Measurements from ENCODE around the gene USP46.

The USP46 gene, protein sequence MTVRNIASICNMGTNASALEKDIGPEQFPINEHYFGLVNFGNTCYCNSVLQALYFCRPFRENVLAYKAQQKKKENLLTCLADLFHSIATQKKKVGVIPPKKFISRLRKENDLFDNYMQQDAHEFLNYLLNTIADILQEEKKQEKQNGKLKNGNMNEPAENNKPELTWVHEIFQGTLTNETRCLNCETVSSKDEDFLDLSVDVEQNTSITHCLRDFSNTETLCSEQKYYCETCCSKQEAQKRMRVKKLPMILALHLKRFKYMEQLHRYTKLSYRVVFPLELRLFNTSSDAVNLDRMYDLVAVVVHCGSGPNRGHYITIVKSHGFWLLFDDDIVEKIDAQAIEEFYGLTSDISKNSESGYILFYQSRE
- total RNA-seq, result 27.8 reads per million, percentile 54 among the genes with 10 or more reads in this experiment

DNA sequence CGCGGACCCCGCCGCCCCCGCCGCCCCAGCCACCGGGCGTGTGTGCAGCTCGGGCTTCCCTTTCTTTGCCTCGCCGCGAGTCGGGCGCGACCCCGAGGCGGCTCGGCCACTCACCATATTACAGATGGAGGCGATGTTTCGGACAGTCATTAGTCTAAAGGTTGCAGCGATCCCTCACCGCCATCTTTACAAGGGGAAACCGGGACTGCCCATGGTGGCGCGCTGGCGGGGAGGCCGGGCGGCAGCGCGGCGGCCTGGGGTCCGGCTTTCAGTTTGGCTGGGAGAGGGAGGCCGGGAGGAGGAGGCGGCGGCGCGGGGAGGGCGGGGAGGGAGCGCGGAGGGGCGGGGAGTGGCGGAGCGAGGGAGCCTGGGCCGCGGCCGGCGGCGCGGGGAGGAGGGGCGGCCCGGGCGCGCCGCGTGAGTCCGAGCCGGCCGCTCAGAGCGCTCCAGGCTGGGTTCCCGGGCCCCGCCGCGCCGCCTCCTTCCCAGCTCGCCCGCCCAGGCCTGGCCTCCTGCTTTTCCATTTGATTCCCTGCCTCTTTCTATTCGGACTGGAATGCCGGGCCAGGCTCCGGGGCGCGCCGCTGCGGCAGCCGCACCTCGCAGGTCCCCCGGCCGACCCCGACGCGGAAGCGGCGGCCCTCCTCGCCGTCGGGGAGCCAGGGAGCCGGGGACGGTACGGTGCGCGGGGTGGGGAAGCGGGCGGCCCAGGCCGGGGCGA is at the start of gene USP46:
Gene USP46, minus strand, starts transcription at position 301 of the 721 bp plus-strand sequence. Its CDS starts 151 bp downstream, at position 150.
- peak; percentile 18 for DNase-seq

DNA sequence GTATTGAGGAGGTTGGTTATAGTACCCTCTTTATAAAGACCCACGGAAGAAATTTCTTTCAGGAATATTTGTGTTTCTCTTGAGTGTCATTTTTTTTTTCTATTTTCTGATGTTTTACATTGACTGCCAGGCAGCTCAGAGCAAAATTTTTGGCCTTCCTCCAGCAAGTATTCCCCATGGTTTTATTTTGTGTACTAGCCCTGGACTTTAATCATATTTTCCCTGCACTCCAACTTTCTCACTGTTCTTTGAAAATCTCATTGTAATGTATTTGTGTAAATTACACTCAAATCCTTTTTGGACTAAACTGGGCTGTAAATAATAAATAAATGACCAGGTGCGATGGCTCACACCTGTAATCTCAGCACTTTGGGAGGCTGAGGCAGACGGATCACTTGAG is 45.6 kb upstream of the USP46 start:
- no peak for DNase-seq

DNA sequence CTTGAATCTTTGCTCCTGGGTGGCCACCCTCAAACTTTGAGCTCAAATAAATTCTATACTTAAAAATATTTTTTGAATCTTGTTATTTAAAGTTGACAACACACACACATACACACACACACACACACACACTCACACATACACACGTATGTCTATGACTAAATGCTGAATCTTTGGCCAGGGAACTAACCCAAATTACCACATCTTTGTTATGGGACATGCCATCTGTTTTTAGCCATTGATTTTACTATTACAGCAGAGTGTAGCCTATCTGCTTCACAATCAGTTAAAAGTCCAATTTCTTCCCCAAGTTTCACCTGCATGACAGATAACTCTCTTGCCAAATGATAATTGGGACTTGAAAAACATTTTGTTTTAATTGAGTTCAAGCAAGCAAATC is 45.0 kb upstream of the USP46 start:
- no peak for DNase-seq

DNA sequence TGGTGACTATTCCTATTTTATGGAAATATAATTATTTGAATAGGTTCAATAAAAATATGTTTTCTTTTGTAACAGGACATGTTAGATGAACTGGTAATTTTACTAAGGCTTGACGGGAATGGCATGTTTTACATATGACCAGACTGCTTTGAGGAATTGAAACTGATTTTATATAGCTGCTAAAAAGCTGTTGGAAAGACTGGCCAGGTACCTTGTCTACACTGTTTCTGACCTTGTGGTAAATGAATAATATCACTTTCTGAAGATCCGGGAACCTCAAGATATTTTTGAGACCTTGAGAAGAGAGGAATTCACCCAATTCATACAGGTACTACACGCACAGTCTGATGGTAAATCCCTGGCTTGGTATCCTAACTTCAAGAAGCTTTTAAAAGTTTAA is 42.1 kb upstream of the USP46 start:
- DNase-seq, result no peak

DNA sequence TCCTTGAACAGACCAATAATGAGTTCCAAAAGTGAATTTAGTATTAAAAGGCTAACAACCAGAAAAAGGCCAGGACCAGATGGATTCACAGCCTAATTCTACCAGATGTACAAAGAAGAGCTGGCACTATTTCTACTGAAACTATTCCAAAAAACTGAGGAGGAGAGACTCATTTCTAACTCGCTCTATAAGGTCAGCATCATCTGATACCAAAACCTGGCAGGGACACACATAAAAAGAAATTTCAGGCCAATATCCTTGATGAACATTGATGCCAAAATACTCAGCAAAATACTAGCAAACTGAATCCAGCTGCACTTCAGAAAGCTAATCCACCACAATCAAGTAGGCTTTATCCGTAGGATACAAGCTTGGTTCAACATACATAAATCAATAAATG is 35.8 kb upstream of the USP46 start:
- DNase-seq, result no peak

DNA sequence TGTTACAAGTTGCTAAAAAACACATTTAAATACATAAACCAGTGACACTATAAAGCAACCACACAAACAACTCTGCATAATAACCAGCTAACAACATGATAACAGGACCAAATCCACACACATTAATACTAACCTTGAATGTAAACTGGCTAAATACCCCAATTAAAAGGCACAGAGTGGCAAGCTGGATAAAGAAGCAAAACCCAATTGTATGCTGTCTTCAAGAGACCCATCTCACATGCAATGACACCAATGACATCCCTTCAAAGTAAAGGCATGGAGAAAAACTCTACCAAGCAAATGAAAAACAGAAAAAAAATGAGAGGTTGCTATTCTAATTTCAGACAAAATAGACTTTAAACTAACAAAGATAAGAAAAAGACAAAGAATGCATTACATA is 34.4 kb upstream of the USP46 start:
- DNase-seq, result no peak

DNA sequence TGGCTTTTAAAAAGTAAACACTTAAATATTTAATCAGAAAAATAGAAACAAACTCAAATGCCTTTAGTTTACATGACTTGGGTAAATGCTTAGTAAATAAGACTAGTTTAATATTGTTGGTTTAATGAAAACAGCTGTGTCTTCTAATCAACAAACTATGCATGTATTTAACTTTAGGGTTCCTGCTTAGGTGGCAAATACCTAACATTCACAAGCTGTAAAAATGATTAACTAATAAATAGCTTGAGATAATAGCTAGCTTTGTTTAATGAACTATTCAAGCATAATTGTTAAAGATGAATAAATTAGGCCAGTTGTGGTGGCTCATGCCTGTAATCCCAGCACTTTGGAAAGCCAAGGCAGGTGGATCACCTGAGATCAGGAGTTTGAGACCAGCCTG is 30.0 kb upstream of the USP46 start:
- no peak for DNase-seq

DNA sequence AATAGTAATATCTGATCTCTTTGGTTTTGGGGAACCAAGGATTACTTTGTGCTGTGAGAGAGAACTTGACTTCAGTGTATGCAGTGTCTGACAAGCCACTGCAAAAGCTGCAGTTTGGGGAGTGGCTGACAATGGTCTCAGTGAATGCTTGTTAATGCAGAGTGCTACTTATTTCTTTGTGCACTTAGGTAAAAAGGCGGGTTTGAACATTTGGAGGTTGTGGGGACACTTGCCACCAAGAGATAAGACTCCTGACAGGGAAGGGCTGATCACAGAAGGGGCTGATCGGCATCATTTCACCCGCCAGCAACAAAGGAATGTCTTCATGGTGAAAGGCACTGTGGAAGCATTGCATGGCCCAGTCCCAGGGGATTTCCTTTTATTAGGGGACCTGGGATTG is 28.6 kb upstream of the USP46 start:
- no peak for DNase-seq

DNA sequence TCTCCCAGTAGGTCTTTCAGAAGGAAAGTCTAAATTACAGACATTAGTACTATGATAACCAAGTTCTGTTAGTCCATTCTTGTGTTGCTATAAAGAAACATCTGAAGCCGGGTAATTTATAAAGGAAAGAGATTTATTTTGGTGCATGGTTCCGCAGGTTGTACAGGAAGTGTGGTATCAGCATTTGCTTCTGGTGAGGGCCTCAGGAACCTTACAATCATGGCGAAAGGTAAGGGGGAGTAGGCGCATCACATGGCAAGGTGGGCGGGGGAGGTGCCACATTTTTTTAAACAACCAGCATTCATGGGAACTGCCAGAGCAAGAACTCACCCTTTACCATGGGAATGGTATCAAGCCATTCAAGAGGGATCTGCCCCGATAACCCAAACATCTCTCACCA is 26.2 kb upstream of the USP46 start:
- no peak for DNase-seq

DNA sequence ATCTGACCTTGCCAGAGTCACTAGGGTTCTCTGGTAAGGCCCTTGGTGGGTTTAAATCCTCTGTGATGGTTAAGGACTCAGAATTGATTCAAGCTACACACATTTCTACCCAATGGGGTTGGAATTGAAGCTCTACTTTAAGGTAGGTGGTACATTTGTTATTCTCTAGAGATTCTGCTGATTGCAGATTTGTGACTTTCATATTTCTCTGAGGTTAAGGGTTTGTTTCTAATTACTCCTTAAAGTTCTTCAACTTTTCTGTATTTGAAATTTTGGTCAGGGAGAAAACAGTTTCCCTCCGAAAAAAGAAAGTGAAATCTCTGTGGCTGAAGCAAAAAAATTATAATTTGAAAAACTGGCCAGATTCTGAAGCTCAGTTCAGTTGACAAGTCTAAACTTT is 25.8 kb upstream of the USP46 start:
- no peak for DNase-seq

DNA sequence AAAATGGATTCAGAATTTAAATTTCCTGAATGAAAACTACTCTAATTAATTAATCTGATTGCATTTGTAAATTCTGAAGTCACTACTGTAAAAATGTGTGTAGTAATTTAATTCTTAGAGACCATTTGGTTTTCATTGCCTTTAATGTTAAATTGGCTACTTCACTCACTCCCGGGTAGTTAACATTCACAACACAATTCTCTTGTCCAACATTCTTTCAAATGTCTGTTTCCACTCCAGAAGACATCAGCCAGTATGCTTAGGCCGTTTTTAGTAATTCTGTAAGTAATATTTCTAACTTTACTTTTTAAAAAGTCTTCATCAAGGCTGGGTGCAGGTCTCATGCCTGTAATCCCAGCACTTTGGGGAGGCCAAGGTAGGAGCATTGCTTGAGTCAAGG is 21.3 kb upstream of the USP46 start:
- DNase-seq, result no peak

DNA sequence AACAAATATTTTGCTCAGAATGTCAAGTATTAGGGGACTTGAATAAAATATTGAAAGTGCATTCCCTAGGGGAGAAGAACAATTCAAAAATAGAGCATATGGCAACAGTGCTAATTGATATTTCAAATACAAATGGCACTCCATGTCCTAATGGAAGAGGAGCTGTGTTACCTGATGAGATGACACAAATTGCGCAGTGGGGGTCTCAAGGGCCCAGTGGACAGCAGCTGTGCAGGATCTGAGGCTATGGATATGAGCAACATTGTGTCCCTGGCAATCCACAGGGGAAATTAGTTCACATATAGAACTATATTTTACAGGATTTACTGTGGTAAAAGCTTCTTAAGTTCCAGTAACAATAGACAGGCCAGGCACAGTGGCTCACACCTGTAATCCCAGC is 17.4 kb upstream of the USP46 start:
- no peak for DNase-seq

DNA sequence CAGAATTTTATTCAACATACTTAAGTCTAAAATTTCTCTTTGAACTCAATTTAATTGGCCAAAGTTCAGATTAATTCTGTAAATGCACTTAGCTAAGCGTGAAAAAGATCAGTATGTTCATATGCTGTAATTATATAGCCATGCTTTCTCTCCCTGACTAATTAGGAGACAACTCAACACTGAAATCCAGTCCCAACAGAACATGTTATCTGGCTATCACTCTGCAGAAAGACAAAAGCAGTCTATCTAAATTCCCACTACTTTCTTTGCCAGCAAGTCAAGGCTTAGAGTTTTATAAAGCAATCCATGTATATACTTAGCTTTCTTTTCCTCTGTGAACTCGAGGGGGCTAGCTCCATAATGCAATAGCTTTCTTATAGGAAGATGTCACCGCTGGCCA is 16.0 kb upstream of the USP46 start:
- no peak for DNase-seq

DNA sequence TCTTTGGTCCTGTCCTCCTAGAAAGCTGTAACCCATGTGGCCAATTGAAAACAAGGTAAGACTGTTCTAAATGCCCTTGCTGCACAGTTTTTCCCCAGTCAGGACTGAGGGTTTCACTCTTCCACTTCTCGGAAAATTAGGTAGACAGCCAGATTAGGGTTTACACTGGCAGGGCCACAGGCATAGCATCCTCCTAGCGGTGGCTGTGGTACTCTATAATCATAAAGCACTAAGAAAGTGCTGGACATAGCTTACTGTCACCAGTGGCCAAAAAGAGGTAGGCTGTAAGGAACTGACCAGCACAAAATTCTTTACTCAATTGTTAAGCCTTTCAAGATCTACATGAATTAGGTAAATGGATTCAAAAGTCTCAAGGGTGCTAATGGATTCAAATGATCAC is 11.6 kb upstream of the USP46 start:
- no peak for DNase-seq

DNA sequence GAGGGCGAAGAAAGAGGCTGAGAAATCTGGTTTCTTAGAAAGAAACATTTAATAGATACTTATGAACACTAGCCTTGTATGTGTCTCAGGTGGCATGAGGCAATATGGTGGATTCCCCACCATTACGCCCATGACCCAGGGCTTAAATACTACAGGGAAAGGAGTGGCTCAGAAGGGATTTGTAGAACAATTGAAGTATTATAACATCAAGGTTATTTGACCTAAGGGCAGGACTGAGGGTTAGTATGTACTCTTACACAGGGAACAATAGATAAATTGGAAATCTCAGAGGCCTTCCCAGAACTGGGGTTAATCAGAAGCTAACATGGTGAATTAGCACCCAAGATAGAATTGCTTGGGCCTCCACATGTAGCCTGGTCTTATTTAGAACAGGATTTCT is 11.0 kb upstream of the USP46 start:
- DNase-seq, result no peak

DNA sequence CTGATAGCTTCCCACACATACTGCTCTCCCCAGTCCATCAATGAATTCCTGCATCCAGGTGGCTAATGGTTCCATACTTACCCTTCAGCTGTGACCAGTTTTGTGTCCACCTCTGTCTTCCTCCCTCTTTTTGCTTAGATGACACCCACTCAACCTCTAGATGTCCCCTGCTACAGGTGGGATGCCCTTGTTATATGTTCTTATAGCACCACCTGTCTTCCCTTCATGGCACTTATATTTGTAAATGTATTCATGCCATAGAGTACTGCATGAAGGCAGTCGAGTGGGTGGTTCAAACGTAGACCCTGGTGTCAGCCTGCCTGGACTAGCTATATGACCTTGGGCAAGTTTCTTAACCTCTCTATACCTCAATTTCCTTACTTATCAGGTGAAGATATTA is 6.5 kb upstream of the USP46 start:
- no peak for DNase-seq

DNA sequence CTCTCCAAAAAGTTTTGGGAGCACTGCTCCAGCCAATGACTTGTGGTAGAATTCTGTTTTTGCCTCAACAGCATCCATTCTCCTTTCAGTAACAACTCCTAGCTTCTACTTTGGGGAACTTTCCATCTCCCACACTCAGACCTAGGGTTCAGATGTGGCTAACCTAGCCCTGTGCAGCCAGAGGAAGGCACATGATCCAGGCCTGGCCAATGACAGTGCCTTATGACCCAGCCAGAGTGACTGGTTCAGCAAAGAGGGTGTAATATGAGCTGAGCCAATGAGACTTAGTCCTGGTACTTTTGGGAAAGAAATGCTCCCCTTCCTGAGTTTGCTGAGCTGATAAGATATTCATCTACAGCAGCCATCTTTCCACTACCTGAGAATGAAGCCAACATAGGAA is 5.4 kb upstream of the USP46 start:
- DNase-seq, result no peak

DNA sequence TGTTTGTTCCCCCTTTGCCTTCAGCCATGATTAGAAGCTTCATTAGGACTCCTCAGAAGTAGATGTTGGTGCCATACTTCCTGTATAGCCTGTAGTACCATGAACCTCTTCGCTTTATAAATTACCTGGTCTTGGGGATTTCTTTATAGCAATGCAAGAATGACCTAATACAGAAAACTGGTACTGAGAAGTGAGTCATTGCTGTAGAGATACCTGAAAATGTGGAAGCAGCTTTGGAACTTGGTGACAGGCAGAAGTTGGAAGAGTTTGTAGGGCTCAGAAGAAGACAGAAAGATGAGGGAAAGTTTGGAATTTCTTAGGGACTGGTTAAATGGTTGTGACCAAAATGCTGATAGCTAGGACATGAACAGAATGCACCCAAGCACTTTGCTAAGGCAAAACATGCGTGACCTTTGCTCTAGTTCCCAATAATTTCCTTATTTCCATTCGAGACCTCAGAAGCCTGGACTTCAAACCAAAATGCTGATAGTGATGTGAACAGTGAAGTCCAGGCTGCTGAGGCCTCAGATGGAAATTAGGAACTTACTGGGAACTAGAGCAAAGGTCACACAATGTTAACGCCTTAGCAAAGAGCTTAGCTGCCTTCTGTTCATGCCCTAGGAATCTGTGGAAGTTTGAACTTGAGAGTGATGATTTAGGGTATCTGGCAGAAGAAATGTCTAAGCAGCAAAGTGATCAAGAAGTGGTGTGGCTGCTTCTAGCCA is 3.0 kb upstream of the USP46 start:
- DNase-seq, result no peak

DNA sequence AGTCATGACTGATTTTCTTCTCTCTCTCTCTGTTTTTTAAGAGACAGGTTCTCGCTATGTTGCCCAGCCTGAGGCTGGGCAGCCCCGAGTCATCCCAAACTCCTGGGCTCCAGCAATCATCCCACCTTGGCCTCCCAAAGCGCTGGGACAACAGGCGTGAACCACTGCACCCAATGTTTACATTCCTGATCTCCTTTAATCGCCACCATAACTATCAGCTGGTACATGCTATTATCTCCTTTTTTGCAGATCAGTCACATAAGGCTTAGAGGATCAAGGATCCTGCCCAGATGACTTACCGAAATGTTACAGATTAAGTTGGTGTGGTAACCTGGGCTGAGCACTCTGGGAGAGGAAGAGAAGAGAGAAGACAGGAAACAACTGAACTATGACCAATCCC is 1.5 kb upstream of the USP46 start:
- DNase-seq, result no peak

DNA sequence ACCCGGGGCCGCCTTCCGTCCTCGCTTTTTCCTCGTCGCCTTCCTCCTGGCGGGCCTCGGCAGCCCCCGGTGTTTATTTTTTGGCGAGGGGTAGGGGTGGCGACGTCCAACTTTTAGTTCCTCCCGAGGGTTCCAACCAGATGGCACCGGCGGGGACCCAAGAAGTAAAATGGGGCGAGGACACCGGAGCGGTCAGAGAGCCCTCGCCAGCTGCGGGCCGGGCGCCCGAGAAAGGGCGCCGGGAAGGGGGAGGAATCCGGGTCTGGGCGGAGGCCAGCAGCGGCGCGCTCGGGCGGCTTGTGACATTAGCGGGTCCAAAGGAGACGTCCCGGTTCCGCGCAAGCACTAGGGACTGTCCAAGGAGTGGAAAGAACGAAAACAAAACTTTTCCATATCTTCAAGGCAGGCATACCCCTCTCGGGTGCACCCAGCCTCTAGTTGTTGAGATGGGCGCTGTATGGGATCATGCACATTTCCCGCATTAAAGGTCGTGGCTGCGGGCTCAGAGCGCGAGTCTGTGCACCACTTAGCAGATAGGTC is 691 bp upstream of the USP46 start:
- no peak for DNase-seq

DNA sequence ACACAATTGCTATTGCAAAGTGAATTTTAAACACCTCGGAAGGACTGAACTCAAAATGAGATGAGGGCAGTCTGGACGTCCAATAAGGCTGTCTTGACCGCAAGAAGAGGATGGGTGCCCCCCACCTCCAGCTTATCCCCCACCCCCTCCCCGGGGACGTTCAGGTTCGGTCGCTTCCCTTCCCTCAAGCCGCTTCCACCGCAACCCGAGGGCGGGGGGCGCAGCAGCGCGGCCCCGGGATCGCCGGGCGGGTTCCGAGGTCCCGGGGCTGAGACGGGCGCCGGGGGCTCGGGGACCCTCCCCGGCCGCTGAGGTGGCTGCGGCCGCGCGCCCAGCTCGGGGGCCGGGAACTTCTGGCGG is 480 bp downstream of the USP46 start:
- no peak for DNase-seq

DNA sequence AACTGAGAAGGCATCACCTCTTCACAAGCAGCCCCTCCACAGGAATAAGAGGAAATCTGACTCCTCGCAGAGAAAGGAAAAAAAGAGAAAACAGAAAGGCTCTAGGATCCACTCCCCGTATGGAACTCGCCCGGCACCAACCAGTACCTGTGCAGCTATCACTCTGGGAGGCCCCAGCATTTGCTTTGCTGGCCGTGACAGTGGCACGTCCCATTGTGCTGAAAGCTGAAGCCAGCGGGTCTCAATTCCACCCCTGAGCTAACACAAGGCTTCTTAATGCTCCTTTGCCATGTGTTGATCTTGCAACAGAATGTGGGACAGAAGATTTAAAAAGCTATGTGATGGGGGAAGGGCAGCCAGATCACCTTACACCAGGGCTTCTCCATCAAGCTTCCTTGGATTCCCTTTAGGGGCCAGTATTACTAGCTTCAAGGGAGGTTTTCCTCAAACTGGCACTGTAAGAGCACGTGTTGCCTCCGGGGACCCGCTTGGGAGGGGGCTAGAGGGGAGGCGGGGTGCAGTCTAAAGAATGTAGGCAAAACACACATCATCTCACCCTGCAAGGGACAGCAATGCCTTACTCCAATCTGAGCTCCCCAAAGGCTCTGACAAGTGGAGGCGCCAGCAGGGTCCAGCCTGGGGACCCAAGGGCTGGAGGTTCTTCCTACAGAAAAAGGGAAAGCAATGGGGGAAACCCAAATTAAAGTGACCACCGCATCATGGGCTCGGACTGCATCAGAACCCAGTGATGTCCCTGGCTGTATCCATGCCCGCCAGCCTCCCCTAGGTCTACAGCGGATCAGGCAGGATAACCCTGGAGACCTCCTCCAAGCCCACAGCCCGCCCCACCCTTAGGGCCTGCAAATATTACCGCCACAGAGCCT is 1.2 kb downstream of the USP46 start:
- no peak for DNase-seq

DNA sequence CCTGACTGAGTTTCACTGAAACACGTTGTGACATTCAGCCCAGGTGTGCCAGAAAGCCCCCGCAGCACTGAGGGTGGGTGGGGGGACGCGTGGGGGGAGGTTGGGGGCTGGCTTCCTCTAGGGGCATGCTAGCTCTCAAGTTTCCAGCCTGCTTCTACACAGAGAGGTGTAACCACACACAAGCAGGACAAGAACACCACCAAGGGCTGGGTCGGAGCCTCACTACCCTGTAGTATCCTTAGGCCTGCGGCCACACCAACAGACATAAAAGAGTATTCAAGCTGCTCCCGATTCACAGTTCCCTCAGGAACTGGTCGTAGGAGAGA is 1.8 kb downstream of the USP46 start:
- no peak for DNase-seq

Measured in effector CD4-positive, alpha-beta T cell (primary cell).